CD4-positive, alpha-beta T cell treated with Interleukin-4 for 4 hours (primary cell): ENCODE measurements around the gene ACAA2.
"Not testable (repeated sequence)": the region's sequence is repeated elsewhere in the genome, so short reads cannot be mapped to it uniquely, and the experiment has no call there.

Experiments used
- DNase-seq: peaks from one replicate; pipeline ENCODE4 v3.0.0-alpha.2; 2020

Gene ACAA2

DNA sequence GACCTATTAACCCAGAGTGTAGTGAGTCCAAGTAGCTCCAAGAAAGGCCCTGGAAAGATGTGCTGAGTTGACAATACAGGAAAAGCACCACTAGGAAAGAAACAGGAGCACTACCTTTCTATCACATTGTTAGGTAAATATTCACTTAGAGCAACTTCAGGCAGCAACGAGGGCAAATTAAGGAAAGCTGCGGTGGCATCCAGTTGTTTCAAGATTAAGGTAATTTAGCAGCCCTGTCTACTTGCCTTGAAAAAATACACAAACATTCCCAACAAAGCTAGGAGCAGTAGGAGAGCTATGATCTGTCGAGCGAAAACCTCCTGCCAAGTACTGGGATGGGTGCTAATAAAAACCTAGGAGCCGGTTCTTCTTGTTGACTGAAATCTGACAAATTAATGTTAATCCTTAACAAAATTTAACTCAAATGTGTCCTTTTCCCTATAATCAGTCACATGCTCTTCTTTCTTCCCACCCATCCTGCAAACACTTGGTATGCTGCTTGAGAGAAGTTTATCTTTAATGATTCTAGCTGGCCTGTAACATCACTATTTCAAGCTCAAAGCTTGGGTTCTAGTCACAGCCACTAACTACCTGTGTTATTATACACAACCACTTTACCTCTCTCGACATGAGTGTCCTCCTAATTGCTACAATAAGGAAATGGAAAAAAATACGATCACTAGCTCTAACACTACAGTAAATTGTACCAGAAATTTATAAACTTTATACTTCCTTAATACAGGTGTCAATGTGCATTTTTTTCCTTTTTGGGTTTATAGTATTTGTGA lies 2.0 kb downstream of the ACAA2 start:
- DNase-seq = no peak

DNA sequence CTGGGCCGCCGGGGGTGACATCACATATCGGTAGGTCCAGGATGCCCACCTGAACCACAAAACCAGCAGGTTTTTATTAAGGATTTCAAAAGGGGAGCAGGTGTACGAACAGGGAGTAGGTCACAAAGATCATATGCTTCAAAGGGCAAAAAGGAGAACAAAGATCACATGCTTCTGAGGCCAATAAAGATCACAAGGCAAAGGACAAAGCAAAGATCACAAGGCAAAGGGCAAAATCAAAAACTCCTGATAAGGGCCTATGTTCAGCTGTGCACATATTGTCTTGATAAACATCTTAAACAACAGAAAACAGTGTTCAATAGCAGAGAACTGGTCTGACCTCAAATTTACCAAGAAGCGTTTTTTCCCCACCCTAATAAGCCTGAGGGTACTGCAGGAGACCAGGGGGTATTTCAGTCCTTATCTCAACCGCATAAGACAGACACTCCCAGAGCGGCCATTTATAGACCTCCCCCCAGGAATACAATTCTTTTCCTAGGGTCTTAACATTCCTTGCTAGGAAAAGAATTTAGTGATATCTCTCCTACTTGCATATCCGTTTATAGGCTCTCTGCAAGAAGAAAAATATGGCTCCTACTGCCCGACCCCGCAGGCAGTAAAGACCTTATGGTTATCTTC lies 4.7 kb downstream of the ACAA2 start:
- not testable (repeated sequence) for DNase-seq

- DNase-seq = no peak
Measured at GRCh38 chr18:49804096-49804495, 9.2 kb downstream of the ACAA2 start.

- no peak for DNase-seq
Measured at GRCh38 chr18:49802623-49803022, 10.7 kb downstream of the ACAA2 start.

GRCh38 chr18:49800491-49800890 lies 12.8 kb downstream of the ACAA2 start:
- DNase-seq = not testable (repeated sequence)

DNA sequence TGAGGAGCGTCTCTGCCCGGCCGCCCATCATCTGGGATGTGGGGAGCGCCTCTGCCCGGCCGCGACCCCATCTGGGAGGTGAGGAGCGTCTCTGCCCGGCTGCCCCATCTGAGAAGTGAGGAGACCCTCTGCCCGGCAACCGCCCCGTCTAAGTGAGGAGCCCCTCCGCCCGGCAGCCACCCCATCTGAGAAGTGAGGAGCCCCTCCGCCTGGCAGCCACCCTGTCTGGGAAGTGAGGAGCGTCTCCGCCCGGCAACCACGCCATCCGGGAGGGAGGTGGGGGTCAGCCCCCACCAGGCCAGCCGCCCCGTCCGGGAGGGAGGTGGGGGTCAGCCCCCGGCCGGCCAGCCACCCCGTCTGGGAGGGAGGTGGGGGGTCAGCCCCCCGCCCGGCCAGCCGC lies 13.5 kb downstream of the ACAA2 start:
- not testable (repeated sequence) for DNase-seq

DNA sequence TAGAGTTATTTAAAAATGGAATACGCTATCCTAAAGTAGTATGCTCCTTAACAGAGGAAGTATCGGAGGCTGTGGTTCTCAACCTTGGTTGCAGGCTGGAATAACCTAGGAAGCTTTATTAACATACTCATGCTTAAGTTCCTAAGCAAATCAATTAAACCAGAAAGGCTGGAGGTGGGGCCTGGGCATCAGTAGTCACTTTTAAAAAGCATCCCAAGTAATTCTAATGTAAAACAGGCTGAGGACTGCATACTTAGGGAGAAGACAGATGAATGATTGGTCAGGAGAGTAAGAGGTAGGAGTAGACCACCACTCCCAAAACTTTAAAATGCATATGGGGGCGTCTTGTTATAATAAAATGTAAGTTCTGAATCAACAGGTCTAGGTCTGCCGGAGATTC lies 15.3 kb downstream of the ACAA2 start:
- no peak for DNase-seq

DNA sequence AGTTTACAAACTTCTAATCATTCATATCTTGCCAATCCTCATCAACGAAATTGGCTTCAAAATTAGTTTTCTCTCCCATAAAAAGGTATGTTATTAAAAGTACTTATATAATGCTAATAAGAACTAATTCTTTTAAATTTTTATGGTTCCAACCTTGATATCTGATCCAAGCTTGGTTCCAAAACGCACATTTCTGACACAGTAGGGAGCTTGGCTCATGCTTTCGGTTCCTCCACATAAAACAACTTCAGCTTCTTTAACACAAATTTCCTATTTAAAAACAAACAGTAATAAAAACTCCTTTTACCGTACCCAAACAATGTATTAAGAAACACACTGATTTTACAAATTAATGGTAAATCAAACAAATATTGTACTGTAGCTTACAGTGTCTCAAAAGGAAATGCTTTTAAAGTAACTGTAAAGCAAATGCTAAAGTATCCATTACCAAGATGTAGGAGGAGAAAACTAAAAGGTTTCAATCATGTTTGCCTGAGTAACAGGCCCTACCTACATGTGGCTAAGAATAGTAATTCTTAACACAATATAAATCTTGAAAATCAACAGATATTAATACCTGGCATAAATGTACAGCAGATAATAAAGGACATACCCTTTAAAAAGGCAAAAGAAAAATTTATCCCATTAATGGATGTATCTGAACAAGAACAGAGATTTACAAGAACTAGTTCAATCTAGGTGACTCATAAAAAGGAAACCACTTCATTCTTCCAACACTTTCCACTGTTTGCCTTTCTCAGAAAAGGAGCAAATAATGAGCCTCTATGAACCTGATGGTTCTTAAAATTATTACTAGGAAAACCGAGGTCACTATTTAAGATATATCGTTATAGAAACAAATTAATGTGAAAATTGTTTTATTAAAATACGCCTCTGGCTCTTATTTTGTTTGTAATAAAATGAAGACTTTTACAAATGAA lies 17.5 kb downstream of the ACAA2 start:
- DNase-seq = no peak

GRCh38 chr18:49794743-49795142 lies 18.6 kb downstream of the ACAA2 start:
- DNase-seq = no peak

- DNase-seq = not testable (repeated sequence)
Measured at GRCh38 chr18:49789560-49790134, 23.7 kb downstream of the ACAA2 start.

DNA sequence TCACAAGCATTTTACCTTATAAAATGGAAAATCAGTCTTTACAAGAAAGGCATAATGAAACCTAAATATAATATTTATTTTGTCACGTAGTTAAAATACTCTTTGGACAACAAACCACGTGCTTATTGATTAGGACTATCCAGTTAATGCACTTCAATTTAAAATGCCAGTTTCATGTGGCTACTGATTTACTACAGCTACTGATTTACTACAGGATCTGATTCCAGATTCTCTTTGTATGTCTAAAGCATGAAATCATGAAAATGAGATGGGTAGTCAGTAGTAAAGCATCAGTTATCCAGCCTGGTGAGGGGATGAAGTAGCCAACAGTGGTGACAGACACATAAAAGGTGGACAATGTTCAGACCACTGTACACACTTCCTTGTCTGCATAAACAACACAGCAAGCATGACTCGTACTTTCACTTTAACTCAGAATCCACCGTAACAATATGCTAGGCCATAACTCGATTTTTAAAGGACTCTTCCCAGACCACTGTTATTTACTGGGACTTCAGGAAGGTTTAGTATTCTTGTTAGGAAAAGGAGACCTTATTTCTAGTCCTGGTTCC lies 24.9 kb downstream of the ACAA2 start:
- peak; percentile 27 for DNase-seq

DNA sequence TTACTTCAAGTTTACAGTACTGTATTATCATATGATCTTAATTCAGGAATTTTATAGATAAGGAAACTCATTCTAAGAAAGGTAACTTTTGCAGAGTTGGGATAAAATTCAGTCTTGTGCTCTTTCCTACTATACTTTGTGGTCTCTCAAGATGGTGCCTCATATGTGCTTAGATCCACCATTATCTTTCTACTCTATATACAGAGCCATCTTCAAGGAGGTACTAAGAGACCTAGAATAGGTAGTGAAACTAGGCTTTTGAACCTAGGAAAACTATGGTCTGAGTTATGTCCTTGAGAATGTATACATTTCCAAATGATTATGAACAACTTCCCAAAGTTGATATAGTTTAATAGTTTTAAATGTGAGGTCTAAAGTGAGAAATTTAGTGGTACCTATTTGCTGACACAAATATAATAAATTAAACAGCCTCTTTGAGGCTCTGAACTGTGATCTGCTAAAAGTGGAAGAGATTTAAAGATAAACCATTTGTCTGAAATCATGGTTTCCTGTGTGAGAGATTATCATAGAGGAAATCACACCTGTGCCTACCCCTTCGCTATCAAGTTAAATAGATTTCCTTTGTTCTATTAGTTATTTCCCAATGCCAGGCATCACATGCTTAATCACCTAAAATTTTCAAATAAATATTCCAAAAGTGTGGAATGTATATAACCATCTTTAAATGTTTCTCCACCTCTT lies 27.2 kb downstream of the ACAA2 start:
- peak; percentile 49 for DNase-seq

DNA sequence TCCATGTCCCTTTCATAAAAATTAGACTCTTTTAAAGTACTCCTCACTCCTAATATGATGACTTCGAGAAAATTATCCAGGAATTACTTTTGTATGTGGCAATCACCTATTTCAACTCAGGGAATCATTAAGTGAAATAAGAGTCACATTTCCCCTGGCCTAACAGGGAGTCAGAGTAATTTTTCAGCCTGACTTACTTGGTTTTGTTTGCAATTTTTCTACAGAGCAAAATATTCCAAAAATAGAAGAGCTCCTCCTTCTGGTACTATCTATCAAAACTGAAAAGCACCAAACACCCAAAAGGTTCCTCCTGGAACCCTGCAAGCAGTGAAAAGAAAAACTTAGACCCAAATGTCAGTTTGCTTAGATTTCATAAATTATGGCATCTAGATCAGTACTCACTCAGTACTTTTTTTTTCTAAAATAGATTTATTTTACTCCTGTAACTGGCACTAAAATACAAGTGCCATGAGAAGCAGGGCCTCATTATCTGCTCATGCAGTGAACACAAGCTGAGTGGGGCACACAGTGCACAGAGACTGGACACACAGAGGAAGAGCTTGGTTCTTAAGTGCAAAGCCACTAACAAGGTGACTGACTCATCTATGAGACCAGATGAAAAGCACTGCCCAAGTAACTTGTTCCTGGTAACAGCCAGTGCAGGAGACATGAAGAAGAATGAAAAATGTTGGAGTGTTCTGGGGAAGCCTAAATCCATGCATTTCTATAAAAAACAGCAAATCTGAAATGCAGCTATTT lies 28.7 kb downstream of the ACAA2 start:
- peak; percentile 11 for DNase-seq

GRCh38 chr18:49783631-49784030 lies 29.7 kb downstream of the ACAA2 start:
- DNase-seq = not testable (repeated sequence)

GRCh38 chr18:49778826-49779465 lies 34.4 kb downstream of the ACAA2 start:
- DNase-seq = no peak

GRCh38 chr18:49769047-49769728 lies 44.1 kb downstream of the ACAA2 start:
- DNase-seq = no peak

DNA sequence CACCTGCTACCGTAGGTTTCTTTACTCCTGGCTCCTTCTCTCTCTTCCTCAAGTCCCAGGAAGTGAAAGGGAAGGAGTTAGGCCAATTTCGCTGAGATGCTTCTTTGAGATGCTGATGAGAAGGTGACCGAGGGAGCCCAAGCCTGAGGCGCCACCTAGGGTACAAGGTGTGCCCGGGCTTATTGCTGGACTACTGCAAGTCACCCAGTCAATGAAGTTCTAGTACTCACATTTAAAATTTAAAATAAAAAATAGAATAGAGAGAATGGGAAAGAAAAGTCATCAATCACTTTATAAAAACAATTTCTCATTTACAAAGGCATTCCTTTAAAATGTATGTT lies 45.3 kb downstream of the ACAA2 start:
- DNase-seq = no peak

DNA sequence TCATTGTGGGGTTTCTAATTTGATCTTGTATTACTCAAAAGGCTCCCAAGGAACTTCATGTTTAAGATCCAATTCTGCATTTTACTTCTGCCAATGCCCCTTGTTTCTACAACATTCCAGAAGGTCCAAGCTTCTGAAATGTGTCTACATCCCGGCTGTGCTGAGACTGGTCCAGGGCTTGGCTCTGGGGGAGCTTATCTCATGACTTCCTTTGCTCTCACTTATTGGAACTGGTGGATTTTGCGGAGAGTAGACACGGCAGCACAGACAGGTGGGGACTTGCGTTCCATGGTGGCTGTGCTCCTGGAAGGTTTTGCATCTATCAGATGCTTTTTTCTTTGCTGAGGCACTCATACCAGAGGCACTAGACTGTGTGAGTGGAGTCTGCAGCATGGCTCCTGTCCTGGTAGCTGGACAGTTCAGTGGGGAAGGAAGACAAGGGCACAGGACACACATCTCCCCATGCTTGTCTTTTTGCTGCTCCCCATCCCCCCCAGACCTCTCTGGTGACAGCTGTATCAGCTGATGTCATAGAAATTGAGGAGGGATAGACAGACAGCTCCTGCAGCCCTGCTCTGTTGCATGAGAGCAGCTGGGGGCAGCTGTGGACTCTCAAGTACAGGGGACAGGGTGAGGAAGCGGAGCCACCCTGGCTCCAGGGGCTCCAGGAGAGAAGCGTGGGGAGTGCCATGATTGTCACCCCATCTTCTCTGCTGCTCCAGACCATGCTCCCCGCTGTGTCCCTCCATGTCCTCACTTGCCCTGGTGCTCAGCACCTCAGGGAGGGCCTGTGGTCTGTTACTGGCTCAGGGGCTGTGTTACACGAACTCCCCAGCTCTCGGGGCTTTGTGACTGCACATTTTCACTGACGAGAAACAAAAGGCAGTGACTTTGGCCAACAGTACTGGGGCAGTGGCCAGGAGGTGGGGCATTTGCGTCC lies 46.0 kb downstream of the ACAA2 start:
- no peak for DNase-seq

DNA sequence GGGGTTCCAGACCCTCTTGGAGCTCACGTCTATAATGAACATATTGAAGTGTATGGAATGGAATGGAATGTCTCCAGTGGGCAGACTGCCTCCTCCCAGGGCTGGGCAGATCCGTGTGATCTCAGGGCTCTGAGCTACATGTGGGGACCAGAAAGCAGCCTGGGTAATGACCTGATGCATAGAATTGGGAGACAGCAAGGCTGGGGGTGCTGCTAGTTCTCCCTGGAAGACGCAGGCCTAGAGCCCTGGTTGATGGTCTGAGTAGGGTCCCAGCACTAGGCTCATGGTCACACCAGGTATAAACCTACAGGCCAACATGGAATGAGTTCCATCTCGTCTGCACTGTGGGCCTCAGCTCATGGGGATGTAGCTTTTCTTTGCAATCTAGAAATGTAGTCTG lies 46.7 kb downstream of the ACAA2 start:
- no peak for DNase-seq
